HG03025 (cell line): ENCODE measurements around the gene ARRDC2.
A peak's percentile ranks its signal among the peaks of the same experiment; 100 is the strongest.
"Not testable (repeated sequence)": the region's sequence is repeated elsewhere in the genome, so short reads cannot be mapped to it uniquely, and the experiment has no call there.

Experiments
- ATAC-seq: cut with Tn5 transposase; IDR thresholded peaks from one replicate; pipeline ENCODE4 v1.9.1; 2021; ENCODE audit warnings: mild to moderate bottlenecking, moderate library complexity; ENCODE audit not compliant: unreplicated experiment, low FRiP score

Gene ARRDC2

GRCh38 chr19:18014197-18014596, 6.2 kb downstream of the ARRDC2 start:
- ATAC-seq, result no peak

DNA sequence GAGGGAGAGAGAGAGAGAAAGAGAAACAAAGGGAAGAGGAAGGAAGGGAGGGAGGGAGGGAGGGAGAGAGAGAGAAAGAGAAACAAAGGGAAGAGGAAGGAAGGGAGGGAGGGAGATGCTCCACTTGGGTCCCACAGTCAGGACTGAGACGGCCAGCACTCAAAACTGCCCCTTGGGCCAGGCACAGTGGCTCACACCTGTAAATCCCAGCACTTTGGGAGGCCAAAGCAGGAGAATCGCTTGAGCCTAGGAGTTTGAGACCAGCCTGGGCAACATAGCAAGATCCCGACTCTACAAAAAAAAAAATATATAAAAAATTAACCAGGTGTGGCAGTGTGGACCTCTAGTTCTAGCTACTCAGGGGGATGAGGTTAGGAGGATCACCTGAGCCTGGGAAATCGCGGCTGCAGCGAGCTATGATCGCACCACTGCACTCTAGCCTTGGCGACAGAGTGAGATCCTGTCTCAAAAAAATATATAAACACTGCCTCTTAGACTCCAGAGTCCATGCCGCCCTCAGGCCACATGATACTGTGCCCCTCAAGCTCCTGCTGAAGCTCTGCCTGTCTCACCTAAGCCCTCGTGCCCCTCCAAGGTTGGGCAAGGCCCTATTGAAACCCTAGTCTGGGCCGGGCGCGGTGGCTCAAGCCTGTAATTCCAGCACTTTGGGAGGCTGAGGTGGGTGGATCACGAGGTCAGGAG, 8.4 kb downstream of the ARRDC2 start:
- ATAC-seq, result no peak

- no peak for ATAC-seq
Observed at GRCh38 chr19:18017275-18018083, 9.5 kb downstream of the ARRDC2 start.

DNA sequence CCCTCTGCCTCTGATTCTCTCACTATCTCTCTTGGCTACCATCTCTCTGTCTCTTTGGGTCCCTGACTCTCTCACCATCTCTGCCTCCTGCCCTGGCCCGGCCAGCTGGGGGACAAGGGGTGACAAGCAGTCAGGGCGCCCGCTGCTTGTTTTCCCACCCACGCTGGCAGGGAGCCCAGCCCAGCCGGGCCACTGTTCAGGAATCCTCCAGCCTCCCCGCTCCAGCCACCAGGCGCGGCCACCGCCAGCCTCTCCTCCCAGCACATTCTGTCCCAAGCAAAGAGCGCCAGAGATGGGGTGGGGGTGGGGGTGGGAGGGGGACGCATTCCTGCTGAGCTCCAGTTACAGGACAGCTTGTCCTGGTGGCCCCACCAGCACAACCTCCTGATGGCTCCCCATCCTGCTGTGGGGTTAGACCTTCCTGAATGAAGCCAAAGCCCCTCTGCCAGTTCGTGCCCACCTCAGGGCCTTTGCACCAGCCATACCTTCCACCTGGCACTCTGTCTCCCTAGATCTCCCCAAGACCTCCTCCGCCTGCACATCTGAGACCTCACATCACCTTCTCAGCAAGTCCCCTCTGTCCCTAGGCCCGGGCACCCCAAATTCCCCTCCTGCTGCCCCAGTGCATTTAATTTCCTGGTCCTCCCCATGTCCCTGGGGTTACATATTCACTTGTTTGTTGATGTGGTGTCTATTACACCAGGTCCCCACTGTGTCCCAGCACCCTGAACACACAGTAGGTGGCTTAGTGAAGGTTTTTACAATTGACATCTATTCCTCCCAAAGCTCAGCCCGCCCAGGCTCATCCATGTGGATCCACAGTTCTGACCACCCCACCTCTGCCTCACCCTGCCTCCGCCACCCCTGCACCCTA, 12.5 kb downstream of the ARRDC2 start:
- ATAC-seq, result no peak

DNA sequence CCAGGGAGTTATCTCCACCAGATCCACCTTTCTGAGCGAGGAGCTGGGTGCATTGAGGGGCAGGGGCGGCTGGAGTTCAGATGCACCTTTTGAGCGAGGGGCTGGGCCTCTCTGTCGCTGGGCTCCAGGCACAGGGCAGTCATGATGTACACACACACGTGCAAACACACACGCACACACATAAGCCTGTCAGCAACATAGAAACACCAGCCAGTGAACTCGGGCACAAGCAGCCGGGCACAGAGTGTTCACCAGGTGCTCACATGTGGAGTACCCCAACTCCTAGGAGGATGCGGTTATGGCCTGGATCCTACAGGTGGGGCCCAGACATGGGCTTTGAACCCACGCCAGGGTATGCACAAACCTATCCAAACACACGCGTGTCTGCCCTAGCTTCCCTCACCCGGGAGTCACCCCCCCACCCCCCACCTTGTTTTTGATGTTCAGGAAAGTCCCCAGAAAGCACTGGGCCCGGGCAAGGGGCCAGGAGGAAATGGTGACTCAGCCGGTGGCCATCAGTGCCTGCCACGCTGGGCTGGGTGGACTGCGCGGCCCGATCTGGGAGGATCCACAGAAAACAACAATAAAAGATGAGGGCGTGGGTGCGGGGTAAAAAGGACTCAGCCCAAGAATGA, 13.3 kb downstream of the ARRDC2 start:
- no peak for ATAC-seq

DNA sequence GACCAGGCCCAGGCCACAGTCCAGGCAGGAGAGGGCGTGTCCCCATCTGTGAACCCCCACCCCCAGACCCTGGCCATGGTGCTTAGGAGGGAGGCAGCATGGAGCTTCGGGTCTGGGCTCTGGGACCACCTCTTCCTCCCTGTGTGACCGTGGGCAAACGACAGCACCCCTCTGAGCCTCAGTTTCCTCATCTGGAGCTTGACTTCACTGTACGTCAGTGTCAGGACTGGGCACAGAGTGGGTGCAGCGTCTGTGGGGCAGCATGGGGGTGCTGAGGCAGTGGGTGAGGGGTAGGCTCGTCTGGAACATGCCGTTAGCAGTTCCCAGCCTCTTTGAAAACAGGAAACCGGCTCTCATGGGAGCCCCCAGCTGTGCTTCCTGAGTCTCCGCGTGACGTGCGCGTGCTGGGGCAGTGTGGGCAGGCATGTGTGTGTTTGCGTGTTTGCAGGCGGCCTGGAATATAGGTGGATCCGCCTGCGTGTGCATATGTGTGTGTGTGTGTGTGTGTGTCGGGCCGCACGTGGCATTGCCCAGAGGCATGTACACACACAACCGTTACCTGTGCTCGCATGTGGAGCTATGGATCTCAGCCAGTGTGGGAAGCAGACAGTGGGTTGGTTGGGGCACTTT, 15.8 kb downstream of the ARRDC2 start:
- no peak for ATAC-seq

DNA sequence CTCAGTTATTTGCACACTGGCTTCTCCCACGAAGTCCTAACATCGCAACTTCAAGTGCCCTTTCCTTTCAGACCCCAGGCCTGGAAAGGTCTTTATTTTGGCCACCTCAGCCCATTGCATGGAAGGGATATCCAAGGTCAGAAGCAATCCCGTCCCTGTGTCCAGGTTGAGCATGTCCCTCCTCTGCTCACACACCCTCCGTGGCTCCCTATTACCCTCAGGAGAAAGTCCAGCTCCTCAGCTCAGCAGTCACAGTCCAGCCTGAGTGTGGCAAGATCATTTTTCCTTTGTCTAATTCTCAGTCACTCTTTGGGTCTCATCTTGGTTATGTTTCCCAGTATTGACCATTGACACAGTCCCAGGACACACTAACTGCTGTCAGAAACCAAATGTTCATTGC, 19.2 kb downstream of the ARRDC2 start:
- ATAC-seq, result no peak

DNA sequence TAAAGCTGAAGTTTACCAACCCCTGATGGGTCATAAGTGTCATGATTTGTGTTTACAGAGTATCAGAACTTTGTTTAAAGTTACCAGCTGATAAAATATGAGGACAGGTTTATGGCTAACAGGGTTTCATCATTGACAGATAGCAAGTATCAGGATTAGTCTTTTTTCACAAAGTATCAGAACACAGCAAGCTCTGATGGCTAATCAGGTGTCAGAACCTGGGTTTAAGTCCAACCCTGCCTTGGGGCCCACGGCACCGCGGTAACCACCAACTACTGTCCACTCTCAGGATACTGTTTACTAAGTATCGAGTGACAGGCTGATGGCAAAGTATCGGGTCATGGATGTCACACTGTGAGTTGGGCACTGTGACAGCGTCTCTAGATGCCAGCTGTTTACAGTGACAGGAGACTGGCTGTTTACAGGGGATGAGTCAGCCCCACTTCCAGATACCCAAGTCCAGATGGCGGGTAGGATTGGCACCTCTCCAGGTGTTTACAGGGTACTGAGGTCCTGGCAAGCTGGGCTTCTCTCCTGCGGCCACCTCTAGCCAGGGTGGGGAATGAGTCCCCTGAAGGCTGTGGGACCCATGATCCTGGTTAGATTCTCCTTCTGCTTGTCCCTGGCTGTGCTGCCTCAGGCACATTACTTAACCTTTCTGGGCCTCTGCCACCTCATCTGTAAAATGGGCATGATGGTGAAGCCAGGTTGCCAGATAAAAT, 21.8 kb downstream of the ARRDC2 start:
- ATAC-seq, result no peak

- ATAC-seq, result not testable (repeated sequence)
Observed at GRCh38 chr19:18031401-18031800, 23.4 kb downstream of the ARRDC2 start.

GRCh38 chr19:18032102-18032501, 24.1 kb downstream of the ARRDC2 start:
- ATAC-seq, result not testable (repeated sequence)

- no peak for ATAC-seq
Observed at GRCh38 chr19:18041054-18041453, 33.1 kb downstream of the ARRDC2 start.

DNA sequence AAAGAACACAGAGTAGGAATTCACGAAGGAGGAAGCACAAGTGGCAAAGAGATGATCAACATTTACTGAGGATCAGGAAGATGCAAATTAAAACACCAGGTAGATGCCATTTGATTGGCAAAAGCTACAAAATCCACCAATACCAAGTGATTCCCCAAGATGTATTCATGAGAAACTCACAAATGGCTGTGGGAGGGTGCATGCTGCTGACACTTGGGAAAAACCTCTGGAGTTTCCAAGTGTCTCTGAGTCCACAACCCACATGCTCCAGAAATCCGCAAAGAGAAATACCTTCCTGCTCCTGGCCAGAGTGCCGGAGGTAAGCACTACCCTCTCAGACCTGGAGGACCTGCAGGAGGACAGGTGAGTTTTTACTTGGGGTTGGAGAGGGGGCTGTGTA, 35.7 kb downstream of the ARRDC2 start:
- no peak for ATAC-seq

GRCh38 chr19:18044825-18045304, 36.9 kb downstream of the ARRDC2 start:
- ATAC-seq, result peak; percentile 75

- no peak for ATAC-seq
Observed at GRCh38 chr19:18045307-18046050, 37.5 kb downstream of the ARRDC2 start.

DNA sequence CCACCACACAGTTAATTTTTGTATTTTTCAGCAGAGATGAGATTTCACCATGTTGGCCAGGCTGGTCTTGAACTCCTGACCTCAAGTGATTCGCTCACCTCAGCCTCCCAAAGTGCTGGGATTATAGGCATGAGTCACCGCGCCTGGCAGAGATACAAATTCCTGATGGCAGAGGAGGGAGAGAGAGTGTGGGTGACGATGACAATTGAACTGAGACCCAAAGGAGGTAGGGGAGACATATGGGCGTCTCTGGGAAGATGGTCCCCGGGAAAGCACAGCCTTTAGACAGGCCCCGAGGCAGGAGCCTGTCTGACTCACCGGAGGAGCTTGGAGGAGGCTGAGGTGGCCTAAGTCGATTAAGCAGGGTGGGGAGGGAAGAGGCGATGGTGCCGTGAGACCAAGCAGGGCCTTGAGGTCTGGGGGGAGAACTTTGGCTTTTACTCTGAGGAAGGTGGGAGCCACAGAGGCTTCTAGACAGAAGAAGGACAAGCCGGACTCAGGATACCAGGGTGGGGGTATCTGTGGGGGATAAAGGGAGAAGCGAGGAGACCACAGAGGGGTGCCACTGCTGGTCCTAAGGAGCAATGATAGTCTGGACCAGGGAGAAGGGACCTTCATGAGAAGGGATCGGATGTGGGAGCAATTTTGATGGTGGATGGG, 38.2 kb downstream of the ARRDC2 start:
- no peak for ATAC-seq

- ATAC-seq, result no peak
Observed at GRCh38 chr19:18049385-18049784, 41.4 kb downstream of the ARRDC2 start.

GRCh38 chr19:18051887-18052286, 43.9 kb downstream of the ARRDC2 start:
- no peak for ATAC-seq

- no peak for ATAC-seq
Observed at GRCh38 chr19:18053576-18054219, 45.7 kb downstream of the ARRDC2 start.
